OCI-M1 (cell line): ENCODE results near the gene SLC1A3.

Source experiments
- DNase-seq: peaks from one replicate; lab custom pipeline; 2025; lab: John Stamatoyannopoulos, UW

SLC1A3 gene

DNA sequence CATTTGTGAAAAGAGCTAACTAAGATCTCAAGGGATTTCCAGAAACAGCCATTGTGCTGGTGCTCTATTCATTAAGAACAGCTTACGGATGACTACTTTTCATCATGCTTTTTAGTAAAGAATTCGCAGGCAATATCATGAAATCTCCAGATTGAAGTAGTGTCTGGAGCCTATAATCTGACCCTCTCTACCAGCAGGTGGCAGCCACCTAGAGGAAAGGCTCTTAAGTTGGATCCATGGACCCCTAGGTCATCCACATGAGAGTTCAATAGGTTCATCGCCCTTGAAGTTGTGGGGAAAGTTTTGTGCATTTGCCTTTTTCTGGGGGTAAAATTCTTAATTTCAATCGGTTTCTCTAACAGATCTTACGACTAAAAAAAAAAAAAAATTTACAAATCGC lies 82.3 kb downstream of the SLC1A3 start:
- DNase-seq, result peak; percentile 64

DNA sequence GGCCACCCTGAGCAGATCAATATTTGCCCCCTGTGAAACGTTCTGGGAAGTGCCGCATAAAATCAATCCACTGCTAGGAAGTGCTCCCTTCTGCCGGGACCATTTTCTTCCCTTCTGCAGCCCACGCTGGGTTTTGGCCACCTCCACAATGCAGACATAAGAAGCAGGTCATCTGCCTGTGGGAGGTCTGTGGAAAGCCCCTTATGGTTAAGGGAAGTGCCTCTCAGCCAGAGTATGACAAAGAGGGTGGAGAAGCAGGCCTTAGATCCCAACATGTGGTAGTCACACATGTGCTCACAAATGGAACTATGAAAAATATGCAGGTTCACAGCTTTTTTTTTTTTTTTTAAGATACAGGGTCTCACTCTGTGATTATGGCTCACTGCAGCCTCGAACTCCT lies 82.8 kb downstream of the SLC1A3 start:
- no peak for DNase-seq

DNA sequence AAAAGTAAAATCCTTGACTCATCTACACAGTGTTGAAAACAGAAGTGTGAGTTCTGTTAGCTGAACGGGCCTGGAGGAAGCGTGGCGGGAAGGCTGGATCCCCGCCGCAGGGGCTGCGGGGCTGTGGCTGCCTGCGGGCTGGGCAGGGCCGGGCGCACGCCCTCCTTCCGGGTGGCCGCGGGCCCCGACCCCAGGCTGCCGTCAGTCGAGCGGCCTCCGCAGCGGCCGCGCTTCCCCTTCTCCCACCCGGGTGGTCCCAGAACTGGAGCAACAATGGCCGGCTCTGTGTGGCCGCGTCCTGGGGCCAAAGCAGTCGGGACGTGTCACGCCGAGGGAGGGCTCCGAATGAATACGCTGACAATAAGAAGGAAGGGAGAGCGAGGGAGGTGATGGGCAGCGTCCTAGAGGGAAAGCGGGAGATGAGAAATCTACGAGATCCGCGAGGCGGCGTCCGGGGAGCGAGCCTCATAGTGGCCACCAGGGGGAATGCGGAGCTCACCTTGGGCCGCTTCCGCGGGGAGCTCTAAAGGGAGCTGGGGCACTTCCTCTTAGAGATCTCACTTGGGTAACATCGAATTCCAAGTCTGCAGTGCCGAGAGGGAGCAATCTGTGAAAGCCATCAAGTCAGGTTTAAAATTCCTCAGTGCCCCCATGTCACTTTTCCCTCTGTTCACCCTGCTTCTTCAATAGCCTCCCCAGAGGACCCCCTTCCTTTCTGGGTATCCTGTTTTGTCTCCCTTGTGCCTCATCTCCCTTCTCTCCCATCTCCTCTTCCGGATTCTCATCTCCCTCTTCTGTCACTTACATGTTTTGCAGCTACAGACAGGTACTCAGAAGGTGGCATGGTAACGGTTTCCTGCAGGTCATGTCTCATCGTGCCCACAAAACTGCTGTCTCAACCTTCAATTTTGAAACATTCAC lies 83.9 kb downstream of the SLC1A3 start:
- peak; percentile 92 for DNase-seq

DNA sequence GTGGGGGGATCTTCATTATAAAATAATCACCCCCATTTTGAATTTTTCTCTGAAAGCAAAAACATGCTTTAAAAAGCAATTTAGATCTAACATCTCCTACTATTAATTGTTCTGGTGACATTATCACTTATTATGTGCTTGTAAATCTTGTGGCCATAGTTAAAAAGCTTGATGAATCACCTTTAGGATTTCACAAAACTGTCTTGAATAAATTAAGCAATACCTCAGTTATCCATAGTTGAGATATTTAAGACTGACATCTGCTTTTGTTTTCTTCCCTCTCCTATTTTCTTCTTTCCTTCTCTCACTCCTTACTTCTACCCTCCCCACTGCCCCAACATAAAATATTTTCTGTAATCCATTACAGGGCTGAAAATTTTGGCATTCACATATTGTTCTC lies 84.8 kb downstream of the SLC1A3 start:
- no peak for DNase-seq

DNA sequence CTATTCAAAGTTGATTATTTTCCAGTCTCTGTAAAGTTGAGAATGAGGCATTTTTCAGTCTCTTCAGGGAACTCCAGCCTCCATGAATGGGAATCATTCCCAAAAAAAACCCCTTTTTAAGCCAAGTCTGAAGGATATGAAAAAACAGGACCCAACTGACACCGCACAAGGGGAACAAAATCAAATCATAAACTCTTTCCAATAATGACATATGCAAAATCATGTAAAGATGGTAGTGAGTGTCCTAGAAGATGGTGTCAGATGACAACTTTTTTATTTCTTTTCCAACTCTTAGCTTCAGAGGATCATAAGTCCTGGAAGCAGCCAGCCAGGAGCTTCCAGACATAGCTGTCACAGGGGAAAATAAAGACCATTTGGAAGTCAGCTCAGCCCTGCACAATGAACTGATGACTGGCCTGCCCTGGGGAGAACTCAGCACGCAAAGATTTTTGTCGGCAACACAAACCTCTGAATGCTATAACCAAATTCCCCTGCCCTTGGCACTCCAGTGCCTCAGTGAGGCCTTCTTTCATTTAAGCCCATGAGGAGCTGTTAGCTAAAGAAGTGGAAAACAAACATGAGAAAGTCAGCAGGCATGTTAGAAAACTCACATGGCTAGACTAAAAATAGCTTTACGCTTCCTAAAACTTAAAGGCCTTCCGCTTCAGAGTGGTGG lies 85.4 kb downstream of the SLC1A3 start:
- no peak for DNase-seq

DNA sequence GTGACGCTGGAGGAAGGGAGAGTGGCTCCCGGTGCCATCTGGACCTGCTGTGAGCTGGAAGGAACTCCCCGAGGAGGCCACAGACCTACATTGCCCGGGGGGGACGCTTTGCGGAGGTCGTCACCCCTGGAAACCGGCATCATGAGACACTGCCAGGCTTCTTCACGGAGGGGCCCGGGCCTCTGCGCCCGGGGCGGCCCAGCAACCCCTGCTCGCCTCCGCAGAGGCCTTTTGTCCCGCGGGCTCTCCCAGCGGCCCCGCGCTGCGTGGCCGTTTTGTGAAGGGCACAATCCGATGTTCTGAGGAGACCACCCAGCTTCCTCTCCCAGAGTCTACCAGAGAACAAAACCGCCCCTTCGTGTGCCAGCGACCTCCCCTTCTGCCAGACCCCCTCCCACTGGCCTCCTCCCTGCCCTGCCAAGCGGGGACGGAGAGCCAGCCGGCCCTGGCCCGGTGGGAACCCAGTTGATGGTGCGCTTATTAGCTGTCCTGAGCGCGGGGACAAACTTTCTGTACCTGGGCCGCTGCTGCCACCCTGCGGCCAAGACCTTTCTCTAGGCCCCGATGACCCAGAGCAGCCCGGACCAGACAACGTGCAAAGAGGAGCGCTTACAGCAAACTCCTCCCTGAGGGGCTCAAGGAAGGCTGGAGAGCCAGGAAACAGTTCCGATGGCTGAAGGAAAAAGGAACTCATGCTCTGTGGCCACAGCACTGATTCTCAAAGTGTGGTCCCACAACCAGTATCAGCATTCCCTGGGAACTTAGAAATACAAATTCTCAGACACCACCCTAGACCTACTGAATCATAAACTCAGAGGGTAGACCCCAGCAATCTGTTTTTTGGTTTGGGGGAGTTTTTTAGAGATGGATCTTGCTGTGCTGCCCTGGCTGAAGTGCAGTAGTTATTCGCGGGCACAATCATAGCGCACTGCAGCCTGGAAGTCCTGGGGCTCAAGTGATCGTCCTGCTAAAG lies 86.7 kb downstream of the SLC1A3 start:
- DNase-seq, result peak; percentile 43

DNA sequence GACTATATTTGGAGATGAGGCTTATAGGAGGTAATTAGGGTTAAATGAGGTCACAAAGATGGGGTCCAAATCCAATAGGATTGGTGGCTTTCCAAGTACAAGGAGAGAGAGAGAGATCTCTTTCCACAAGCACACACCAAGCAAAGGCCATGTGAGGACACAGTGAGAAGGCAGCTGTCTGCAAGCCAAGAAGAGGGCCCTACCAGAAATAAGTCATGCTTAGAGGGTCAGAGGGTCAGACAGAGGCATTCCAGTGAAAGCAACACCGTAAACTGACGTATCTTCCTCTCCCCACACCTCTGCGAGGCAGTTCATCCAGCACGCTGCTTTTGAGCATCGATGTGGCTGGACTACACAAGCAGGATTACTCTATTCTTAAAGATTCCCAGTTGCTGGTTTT lies 87.9 kb downstream of the SLC1A3 start:
- no peak for DNase-seq

DNA sequence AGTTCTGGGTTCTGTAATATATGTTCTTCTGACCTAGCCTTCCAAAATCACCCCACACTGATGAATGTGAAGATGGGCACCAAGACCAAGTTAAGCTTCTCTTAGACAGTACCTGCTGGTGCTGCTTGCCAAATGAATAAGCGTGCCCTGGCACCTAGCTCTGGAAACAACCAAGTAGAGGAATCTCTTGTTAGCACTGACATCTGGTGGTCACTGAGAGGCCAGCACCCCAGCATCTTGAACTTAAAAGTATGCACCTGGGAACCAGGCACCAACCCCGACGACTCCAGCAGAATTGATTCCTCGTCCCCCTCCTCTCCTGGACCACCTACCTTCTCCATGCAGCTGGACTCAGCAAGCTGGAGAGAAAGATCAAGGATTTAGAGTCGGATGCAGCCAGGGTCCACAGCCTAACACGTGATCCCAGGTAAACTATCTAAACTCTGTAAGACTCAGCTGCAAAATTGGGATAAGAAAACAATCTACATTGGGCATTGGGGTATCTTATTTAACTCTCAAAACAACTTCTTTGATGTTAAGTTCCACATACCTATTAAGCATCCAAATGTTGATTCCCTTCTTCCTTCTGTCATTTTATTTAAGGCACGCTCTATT lies 89.8 kb downstream of the SLC1A3 start:
- peak; percentile 47 for DNase-seq

DNA sequence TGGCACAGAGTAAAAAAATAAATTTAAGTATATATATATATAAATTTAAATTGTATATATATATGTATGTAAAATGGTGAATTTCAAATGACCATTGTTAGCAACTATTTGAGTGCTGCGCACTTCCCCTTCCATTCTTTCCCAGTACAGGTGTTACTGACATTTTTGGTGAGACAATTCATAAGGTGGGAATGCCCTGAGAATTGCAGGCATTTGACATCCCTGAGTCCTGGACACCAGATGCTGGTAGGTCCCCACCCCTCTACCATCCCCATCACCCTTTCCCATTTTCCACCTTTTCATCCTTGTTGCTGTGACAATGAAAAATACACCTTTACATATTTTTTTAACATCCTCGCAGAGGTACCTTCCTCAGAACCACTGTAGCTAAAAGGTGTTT lies 91.6 kb downstream of the SLC1A3 start:
- no peak for DNase-seq

DNA sequence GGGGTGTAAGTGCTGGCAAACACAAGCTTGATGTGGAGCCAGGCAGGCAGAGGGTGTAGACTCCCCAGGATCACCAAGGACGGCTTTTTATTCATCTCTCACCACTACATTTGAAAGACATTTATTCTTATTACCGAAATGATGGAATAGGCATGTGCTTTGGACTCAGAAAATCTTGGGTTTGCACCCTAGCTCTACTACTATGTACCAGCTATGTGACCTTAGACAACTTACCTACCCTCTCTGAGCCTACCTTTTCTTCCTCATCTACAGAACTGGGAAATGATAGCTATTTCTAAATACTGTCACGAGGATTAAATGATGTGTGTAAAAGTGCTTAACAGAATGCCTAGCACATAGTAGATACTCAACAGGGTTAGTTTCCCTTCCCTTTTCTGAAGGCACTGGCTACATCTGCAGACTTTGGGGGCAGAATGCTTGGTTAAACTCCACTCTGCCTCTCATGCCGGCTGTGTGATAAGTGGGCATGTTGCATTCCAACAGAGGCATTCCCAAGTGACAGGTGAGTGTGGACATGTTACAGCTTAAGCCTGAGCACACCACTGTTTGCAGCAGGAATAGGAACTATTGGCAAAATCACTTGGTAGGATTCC lies 94.8 kb downstream of the SLC1A3 start:
- DNase-seq, result no peak

DNA sequence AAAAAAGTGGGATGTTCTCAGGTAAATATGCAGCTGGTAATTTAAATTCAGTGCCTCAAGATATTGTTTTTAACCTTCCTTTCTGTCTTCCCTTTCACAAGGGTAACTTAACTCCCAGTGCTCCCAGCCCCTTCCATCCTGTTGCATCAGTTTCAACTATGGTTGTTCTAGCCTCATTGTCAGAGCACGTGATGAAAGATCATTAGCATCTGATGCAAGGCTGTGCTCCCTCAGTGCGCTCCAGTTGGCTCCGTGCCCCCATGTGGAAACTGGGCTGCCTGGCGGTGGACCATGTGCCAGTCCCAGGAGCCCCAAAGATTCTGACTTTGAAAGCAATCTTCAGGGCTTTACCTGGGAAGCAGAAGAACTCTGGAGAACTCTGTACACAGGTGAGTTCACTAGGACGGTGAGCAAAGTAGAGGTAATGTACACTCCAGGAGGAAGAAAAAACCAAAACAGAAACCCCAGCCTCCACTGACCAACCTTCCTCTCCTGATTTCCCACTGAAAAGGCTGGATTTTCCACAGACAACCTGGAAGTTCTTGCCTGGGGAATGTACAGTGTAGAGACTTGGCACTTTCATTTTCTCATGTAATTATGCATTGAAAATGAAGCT lies 96.9 kb downstream of the SLC1A3 start:
- no peak for DNase-seq

DNA sequence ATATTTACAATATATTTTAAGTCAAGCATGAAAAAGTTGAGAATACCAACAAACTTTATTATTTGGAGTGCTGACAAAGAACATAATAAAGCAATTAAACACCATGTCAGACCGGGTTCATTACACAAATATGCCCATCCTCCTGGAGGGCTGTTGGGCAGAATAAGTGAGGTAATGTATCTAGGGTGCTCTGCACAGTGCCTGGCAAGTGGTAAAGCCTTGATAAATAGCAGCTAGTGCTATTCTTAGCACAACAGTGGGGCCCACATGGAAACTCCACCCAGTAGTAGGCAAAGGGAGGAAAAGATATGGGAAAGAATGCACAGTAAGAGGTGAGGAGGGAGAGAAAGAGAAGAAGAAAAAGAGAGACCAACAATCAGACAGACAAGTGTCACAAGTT lies 97.7 kb downstream of the SLC1A3 start:
- DNase-seq, result no peak

DNA sequence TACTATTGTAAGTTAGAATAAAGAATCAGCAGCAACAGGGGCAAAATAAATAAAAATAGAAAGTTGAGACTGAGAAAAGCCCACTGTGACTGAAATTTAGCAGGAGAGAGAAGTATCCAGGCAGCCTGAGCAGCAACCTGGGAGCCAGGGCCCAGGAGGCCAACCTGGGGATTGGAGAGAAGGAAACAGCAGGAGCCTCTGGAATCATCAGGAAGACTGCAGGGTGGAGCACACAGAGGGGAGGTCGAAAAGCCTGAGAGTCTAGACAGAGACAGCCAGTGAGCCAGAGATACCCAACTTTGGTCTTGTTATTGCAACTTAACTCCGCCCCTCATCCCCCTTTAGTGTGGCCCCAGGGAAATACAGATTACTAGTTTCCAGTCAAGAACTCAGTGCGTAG lies 98.6 kb downstream of the SLC1A3 start:
- DNase-seq, result no peak

DNA sequence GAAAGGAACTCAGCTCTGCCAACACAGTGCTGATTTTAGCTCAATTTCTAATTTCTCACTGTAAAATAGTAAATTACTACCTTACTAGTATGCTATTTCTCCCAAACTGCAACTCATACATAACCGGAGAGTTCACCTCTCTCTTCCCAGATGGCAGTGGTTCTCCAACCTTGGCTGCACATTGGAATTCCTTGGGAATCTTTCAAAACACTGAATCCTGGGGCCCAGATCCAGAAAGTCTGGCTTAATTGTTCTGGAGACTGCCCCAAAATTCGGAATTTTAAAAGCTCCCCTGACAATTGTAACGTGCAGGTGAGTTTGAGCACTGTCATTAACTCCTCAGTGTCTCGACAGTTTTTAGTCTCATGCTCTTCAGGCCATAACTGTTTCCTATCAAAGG lies 100.3 kb downstream of the SLC1A3 start:
- no peak for DNase-seq

DNA sequence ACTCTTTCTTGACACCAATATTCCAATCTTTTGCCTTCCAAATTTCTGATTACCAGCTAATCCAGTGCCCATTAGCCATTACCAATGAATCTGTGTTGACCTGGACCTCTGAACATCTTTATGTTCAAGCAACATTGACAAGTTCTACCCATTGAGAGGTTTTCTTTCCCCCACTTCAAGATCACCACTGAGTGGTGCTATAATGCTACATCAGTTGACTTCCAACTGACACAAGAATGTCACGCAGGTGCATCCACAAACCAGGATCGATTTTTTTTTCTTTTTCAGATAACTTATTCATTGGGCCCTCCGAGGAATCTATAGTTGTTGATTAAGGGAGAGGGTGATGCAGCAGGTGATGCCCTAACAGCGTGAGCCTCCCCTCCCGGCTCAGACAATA lies 102.6 kb downstream of the SLC1A3 start:
- DNase-seq, result no peak

DNA sequence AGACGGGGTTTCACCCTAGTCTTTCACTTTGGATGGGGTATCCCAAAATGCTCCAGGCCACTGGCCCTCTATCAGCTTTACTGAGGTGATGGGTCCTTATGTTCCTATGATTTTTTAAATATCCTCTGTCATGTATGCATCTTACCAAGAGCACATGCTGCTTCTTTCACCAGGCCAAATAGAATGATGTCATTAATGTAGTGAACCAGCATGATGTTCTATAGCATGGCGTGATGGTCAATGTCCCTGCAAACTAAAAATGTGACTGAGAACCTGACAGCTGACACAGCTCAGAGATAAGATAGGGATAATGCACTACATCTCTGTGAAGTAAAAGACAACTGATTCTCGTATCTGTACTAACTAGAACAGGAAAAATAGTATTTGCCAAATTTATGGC lies 103.6 kb downstream of the SLC1A3 start:
- no peak for DNase-seq

DNA sequence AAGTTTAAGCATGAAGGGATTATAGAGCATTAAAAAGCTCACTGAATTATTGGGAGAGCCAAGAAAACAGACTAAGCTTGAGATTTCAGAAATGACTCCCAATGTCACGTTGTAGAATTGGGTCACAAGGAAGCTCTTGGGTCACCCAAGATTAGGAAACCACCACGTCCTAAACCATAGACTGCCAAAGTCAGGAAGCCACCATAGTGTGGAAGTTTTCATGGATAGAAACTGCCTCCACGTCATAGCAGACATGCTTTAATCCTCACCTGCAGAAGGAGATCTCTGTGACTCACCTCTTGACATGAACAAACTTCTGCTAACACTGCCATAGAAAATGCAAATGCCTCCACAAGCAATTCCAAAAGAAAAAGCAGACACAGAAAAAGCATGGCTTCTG lies 106.3 kb downstream of the SLC1A3 start:
- DNase-seq, result no peak

DNA sequence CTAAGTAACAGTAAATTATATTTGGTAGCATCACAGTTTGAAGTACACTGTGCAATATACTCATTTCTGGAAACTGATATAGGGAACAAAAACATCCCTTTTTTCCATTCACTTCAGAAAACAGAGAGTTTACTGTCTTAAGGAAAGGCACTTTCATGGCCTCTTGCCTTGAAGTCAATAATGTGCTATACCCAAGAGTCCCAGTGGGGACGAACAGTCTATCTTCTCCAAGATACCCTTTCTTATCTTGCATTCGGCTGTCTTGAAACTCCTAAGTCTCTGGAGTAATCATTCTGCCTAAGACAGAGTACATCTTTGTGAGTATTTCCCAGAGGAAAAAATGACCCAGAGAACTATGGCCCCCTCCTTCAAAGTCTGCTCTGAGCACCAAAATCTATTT lies 107.1 kb downstream of the SLC1A3 start:
- no peak for DNase-seq

DNA sequence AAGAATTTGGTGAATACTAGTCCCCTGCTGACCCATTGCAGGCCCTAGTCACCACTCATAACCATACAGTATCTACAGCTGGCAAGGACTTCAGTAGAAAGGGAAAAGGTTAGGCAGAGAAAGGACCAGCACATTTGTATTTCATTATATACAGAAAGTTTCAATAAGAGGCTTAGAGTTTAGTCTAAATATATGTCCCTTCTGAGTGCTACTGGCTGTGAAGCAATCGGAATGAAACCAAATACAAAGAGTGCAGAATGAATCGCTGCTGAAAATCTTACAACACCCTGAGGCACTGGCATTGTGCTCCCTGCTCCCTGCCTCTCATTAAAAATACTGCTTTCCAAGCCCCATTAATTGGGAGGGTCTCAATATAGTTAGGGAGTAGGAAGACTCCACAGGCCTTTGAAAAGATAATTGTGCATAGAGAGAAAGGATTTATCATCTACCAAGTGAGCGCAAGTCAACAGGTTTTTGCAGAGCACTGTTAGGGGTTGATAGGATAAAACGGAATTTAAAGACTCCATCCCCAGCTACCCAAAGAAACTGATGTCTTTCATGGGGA lies 110.8 kb downstream of the SLC1A3 start:
- no peak for DNase-seq

DNA sequence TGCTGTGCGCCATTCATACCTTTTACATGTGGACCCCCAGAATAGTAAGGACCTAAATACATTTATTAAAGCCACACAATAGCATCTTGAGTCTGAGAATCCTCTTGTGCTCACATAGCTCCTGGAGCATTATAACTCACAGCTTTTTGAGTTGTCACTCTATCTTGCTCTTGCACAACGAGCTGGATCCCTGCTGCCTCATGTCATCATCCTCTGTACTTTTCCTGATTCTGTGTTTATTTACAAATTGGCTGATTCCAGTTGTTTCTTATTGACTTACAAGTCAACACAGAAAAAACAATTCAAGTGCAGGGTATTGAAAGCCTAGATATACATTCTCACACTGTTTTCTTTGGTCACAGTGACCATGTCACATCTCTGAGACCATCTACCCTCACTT lies 112.9 kb downstream of the SLC1A3 start:
- DNase-seq, result no peak

DNA sequence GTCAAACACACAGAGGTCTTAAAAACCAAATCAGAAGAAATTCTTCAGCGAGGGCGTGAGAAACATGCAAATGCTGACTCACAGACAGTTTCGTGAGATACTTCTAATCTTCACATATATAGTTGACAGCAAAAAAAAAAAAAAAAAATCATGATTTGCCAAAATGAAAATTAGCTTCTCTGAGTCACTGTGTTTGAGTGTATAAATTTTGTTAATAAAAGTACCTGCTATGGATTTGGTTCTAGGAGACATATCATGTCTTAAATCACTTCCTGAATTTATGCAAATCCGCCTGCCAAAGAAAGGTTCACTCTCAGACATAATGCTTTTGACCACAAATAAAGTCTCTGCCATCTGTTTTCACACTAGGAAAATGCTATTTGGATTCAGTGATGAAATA lies 114.3 kb downstream of the SLC1A3 start:
- no peak for DNase-seq
